Measurements from ENCODE around the gene COL27A1.

COL27A1 gene

GRCh38 chr9:114168281-114169028, 13.1 kb downstream of the COL27A1 start:
- DNase-seq (ENCODE audit: low read depth), result no peak

GRCh38 chr9:114169029-114169951, 14.0 kb downstream of the COL27A1 start:
- DNase-seq (ENCODE audit: low read depth), result no peak

DNA sequence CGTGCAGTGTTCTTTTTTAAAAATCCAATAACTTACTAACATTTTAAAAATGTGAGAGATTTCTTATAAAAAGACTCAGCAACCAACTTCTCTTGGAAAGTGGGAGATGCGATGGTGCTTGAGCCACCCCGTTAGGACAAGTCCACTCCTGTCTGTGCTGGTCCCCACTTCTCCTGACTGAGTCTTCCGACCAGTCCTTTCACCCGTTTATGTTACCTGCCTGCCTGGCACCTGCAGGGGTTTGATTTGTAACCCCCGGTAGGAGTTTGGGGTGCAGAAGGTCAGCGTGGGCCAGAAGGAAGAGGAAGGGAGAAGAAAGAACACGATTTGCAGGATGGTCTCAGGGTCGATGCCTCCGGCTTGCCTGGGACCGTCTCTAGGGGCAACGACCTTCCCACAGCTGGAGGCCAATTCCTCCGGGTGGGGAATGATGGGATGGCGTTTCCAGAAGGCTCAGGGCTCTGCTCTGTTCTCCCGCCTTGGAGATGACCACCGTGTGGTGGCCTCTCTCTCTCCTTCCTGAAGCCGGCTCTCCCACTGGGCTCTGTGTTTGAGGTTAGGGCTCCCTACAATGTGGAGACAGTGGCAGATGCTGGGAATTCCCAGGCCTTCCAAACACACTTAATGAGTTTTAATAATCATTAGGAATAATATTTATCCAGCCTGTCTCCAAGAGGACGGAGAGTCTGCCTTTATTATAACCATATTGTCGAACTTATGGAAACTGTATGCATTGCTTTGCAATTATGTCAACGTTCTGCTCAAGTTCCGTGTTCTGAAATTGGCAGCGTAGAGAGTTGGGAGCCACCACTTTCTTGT, 14.8 kb downstream of the COL27A1 start:
- DNase-seq (ENCODE audit: low read depth), result no peak

DNA sequence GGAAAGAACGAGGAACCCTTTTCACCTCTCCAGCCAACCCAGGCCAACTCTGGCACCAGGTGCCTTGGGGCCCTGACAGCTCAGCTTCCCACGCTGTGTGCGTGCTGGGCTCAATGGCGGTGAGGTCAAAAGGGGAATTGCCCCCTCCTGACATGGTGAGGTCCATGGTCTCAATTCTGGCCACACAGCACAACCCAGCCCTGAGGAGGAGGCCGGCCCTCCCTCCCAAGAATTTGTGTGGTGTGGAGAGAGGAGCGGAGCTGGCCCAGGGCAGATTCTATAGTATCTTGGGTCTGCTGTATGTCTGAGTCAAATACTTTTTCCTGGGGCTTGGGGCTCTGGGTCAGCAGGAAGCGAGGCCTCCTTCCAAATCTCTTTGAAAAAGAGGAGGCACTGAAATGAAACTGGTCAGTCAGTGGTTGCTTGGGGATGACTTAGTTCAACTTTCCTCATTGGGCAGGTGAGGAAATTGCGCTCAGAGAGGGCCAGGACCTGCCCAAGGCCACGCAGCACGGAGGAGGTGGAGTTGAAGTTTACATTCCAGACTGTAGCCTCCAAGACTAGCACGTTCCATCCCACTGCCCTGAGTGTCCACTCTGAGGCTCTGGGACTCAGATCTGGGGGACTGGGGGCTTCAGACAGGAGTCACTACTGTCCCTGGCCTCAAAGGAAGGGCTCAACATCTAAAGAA, 15.6 kb downstream of the COL27A1 start:
- DNase-seq (ENCODE audit: low read depth), result no peak

DNA sequence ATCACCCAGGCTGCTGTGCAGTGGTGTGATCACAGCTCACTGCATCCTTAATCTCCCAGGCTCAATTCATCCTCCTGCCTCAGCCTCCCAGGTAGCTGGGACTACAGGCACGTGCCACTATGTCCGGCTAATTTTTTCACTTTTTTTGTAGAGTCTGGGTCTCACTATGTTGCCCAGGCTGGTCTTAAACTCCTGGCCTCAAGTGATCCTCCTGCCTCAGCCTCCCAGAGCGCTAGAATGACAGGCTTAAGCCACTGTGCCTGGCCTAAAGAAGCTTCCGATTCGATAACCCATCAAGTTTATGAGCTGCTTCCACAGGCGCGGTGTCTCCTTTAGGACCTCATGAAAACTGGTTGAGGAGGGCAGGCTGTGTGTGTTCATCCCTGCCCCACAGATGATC, 16.2 kb downstream of the COL27A1 start:
- no peak for DNase-seq (ENCODE audit: low read depth)

GRCh38 chr9:114172981-114173833, 17.9 kb downstream of the COL27A1 start:
- DNase-seq (ENCODE audit: low read depth), result no peak

DNA sequence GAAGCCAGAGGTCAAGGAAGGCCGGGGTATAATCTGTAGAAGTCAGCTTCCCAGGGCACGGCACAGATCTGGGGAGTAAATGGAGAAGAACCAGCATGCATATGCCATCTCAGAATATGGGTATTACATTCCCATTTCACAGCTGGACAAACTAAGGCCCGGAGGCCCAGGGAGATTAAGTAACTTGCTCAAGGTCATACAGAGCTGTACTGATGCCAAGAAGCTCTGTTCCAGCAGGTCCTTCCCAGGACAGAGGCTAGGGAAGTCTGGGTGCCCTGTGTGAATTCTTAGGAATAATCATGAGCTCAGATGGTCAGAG, 19.2 kb downstream of the COL27A1 start:
- no peak for DNase-seq (ENCODE audit: low read depth)

DNA sequence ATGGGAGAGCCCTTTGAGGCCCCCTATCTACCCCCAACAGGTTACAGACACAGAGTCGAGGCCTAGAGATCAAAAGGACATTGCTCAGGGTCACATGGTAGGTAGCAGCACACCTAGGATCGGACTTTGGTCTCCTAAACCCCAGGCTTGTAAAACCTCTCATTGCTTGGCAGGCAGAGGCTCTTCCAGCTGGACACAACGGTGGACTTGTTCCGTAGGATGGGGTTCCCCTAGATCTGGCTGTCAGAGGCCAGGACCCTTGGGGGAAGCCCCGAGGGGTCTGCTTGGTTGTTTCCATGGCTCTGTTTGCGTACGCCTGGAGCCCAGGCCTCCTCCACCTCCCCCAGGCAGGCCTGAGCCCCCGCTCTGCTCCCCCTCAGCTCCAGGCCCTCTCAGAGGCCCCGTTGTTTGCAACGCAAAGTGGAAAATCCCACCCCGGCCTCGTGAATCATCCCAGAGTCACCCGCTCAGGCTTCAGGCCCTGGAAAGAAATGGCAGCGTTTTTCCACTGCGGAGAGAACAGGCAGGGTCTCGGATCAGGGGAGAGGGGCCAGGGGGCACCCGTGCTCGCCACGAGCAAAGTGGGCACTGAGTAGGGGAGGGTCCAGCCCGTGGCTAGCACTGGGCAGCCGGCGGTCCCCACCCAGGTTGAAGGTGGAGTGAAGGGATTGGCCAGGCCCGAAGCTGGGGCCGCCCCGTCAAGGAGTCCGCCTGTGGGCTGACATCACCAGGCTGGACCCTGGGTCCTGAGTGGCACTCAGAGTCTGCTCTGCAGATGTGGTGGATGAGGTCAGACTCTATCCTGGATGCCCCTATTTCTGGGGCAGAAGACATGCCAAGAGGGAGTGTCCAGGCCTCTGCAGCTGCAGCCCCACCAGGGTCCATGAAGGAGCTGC, 19.8 kb downstream of the COL27A1 start:
- no peak for DNase-seq (ENCODE audit: low read depth)

DNA sequence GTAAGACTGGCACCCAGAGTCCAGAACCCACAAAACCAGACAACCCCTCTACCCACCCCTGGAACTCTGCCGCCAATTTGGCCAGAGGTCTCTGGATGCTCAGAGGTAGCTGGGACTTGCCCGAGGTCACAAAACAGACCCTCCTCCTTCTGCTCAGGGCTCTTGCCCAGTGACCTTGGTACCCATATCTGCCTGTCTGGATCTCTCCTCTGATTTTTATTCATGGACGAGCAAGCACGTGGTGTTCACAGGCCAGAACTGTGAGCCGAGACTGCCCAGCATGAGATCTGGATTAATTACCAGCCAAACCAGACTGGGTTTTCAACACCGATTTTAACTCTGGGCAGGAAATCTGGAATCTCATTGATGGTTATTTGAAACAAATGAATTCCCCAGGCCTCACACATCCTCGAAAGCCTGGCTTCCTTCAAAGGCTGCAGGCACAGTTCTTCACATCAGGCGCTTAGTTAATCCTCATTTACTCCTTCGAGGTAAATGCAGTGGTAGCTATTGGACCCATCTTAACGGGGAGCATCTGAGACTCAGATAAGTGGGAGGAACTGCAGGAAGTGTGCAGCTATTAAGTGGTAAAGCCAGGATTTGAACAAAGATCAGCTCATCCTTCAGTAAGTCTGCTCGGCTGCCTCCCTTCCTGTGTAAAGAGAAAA, 21.4 kb downstream of the COL27A1 start:
- no peak for DNase-seq (ENCODE audit: low read depth)

- no peak for DNase-seq (ENCODE audit: low read depth)
Observed at GRCh38 chr9:114177423-114178064, 22.2 kb downstream of the COL27A1 start.

- DNase-seq (ENCODE audit: low read depth), result no peak
Observed at GRCh38 chr9:114178076-114178475, 22.7 kb downstream of the COL27A1 start.

DNA sequence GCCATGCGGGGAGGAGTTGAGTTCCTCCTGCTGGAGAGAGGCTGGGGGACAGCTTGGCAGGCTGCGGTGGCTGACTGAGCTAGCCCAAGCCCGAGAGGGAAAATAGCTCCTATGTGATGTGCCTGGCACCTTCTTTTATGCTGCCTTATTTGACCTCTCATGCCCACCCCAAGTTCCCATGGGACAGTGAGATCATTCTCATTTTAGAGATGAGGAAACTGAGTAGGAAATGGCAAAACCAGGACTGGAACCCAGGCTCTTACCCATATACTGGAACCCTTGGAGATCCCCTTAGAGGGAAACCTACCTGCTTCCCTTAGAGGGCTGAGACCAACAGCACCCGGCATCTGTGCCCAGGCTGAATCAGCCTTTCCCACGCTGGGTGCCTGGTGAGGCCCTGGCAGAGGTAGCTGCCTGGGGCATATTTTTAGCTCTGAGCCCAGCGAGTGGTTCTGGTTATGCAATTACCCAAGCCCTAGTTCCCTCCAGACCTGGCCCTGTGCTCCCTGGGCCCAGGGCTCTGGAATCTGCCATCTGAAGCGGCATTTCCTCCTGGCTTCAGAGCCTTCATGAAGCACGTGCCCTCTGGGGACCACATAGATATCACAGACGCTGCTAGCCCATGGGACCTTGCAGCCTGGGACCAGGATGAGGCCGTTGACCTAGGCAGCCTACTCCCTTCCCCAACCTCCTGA, 23.6 kb downstream of the COL27A1 start:
- no peak for DNase-seq (ENCODE audit: low read depth)

DNA sequence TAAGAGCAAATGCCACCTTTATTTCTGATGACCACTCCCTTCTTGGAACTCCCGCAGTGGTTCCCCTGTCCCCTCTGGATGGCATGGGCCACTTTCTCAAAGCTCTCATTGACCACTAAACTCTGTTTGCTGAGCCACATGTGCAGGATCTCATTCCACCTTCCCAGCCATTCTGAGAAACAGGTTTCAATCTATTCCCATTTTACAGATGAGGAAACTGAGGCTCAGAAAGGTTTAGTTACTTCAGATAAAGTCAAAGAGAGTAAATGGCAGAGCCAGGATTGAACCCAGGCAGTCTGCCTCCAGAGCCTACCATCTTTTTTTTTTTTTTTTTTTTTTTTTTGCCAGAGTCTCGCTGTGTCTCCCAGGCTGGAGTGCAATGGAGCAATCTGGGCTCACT, 24.2 kb downstream of the COL27A1 start:
- DNase-seq (ENCODE audit: low read depth), result no peak

DNA sequence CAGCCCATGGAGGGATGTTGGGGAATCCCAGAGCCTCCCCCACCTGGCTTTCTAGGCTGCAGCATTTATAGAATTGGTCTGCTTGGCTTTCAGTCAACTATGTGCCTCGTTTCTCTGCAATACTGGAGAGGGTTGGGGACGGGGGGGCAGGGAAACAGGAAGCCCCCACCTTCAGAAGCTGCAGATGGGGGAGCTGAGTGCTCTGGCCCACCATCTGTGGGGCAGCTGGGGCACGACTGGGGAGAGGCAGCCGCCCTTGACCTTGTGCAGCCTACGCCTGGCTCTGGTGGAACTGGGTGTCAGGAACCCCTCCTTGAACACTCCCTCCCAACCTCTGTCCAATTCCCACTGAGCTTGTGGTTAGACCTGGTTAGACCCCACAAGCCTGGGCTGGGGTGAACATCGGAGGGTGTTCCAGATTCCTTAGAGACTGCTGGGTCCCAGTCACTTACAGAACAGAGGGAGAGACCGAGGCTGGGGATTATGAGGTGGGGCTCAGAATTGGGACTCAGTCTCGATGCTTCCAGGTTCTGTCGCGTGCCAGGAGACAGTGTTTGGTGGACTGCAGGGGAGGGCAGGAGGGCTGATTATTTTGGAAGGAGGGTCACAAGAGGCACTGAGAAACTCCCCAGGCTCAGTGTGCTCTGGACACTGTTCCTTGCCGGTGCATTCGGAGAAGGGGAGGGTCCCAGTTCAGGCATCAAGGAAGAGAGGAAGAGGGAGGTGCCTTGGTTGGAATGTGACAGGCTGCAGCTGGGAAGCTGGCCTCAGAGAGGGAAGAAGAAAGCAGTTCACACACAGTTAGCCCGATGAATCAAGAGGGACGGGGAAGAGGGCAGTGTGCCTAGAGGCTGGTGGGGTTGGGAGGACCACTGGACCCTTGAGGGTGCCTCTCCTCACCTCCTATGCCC, 25.6 kb downstream of the COL27A1 start:
- no peak for DNase-seq (ENCODE audit: low read depth)

DNA sequence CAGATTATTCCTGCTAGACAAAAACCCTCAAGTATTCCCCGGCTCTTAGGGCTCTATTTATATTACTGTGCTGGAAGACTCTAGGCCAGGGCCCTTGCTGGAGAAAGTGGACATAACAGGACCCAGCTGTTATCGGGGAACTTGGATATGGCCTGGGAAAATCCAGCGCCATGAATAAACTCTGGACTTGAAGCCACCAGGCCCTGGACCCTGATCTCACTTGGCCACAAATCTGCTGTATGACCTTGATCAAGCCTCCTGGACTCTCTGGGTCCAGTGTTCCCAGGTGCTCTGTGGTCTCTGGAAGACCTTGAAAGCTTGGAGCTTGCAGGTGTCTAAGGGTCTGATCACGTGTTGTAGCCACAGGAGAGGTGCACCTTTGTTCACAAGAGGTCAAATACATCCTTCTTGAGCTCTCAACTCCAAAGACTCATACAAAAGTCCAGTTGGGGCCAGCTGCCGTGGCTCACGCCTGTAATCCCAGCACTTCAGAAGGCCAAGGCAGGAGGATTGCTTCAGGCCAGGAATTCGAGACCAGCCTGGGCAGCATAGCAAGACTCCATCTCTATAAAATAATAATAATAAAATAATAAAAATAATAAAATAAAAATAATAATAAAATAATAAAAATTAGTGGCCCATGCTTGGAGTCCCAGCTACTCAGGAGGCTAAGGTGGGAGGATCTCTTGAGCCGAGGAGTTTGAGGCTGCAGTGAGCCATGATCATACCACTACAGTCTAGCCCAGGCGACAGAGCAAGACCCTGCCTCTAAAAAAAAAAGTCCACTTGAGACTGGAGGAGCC, 26.5 kb downstream of the COL27A1 start:
- no peak for DNase-seq (ENCODE audit: low read depth)

DNA sequence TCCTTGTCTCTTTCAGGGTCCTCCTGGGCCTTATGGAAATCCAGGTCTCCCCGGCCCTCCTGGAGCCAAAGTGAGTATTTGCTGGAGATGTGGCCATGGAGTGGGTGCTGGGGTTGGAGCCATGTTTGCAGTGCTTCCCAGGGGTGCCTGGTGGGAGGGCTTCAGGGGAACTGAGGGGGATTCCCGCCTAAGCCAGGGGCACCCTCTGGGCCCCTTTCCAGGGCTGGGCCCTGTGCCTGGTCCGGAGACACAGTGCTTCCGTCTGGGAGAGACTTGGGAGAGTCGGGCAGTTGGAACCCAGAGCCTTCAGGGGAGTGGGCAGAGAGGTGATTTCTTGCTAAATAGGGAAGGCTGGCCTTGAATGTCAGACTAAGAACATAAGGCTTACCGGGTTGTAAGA, 27.7 kb downstream of the COL27A1 start:
- no peak for DNase-seq (ENCODE audit: low read depth)
